Gastrocnemius medialis (tissue), 4 donors: Measurements from ENCODE around the gene PUM1. TPM values are rescaled to one million over a fixed set of nuclear protein-coding genes. Genes with fewer than 3 reads are reported as not detected.

ENCODE experiments used
- ATAC-seq, 2 donors: fragments of 150-250 bp; one replicate each; pipeline ENCODE4 v1.9.1; 2016
- DNase-seq, 2 donors: peaks; one replicate each; pipeline ENCODE4 v3.0.0-alpha.2; 2019
- H3K27ac ChIP-seq, 4 donors: fragments of 200-600 bp; sonication (generic); 1 replicate in 1 of 4; 2 replicates in 3 of 4; pipeline ENCODE4 v1.5.1; 2016 to 2018; ENCODE audit warnings: mild to moderate bottlenecking in 2 of 4, moderate library complexity in 1 of 4
- H3K27me3 ChIP-seq, 3 donors: fragments of 200-600 bp; sonication (generic) in 2 of 3; 1 replicate in 1 of 3; 2 replicates in 2 of 3; pipeline versions ENCODE4 v1.5.1 to v1.6.0; 2016 to 2019; ENCODE audit warnings: mild to moderate bottlenecking in 1 of 3, moderate library complexity in 1 of 3
- H3K36me3 ChIP-seq, 2 donors: fragments of 200-600 bp; sonication (generic) in 1 of 2; one replicate each; pipeline ENCODE4 v1.5.1; 2017 to 2018
- H3K4me1 ChIP-seq, 2 donors: fragments of 200-600 bp; sonication (generic) in 1 of 2; one replicate each; pipeline ENCODE4 v1.5.1; 2016 to 2017; ENCODE audit warnings: mild to moderate bottlenecking in 2 of 2
- H3K4me3 ChIP-seq, 4 donors: fragments of 200-600 bp; sonication (generic) in 3 of 4; 1 replicate in 1 of 4; 2 replicates in 3 of 4; pipeline ENCODE4 v1.5.1; 2016 to 2019; ENCODE audit warnings: mild to moderate bottlenecking in 2 of 4
- H3K9me3 ChIP-seq, 3 donors: fragments of 200-600 bp; sonication (generic) in 2 of 3; 1 replicate in 1 of 3; 2 replicates in 2 of 3; pipeline ENCODE4 v1.5.1; 2016 to 2019
- CTCF ChIP-seq, 5 experiments: fragments of 450-650 bp in 3 of 5; fragments of 200-600 bp in 2 of 5; sonication (generic) in 2 of 5; IDR thresholded peaks in 4 of 5; conservative IDR thresholded peaks in 1 of 5; 1 replicate in 4 of 5; 2 replicates in 1 of 5; pipeline ENCODE4 v1.5.1; 2016 to 2019; ENCODE audit warnings: antibody characterized with exemption in 5 of 5, mild to moderate bottlenecking in 3 of 5, moderate library complexity in 3 of 5
- POLR2A ChIP-seq, 2 donors: fragments of 450-650 bp; IDR thresholded peaks; one replicate each; pipeline ENCODE4 v1.6.1; 2017; ENCODE audit warnings: antibody characterized with exemption in 2 of 2, mild to moderate bottlenecking in 2 of 2, moderate library complexity in 2 of 2
- in situ Hi-C, 4 donors: fragments of 200-750 bp; cut with MboI; loops; one replicate each; pipeline versions ENCODE4 v1.15.0 to v1.8.0; 2017; ENCODE audit warnings: low sequenced_read_pairs in 4 of 4
- intact Hi-C: fragments of 100-400 bp; cut with DNase I; formaldehyde crosslinking; loops from one replicate; pipeline ENCODE4 v1.15.1; 2023; ENCODE audit warnings: low total_unique reads
- total RNA-seq, 4 donors: library from RNA; depleted of rRNA; stranded (reverse); fragments of >200 nt; gene quantifications; one replicate each; pipeline versions ENCODE4 v1.1.0 to v1.2.3, GENCODE V29; 2016

The PUM1 gene
- total RNA-seq, 4 donors from 2014 or later, result 56.7 to 111 (median 76.4) TPM

DNA sequence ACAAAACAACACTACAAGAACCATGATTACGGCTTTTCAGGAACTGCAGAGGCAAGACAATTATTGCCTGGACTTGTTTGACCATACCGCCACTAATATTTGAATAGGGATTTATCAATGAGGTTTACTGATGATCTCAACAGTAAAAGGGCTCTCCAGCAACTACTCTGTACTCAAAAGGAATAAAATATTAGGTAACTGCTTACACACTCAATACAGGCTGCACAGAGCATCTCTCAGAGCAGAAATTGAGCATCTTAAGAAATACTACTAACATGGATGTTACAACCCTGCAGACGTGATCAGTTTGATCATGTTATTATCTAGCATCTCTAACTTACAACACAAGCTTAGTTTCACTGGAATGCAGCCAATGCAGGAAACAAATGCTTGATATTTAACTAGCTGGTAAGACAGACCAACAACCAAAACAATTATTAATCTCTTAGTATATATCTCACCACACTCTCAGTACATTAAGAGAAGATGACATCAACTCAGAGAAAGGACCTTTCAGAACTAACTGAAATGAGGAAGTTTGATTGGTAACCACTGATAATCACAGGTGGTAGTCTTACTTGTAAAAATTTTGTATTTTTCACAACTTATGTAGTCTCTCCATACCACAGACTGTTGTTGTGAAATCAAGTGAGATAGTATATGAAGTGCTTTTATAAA lies 52.2 kb downstream of the PUM1 start:
- no peak overlapping the region for H3K4me3 ChIP-seq
- in situ Hi-C loops, result no loop called here
- no peak for ATAC-seq
- intact Hi-C loops, result no loop called here
- no peak overlapping the region for H3K27ac ChIP-seq
- H3K36me3 ChIP-seq, result no peaks in the 10 kb centered on the region
- no peaks in the 10 kb centered on the region for H3K27me3 ChIP-seq
- no peak for DNase-seq
- no peaks in the 10 kb centered on the region for H3K9me3 ChIP-seq
- H3K4me1 ChIP-seq, result peaks cover 62 to 74% of the 10 kb centered on the region in 2 donors
- TF ChIP-seq POLR2A (IDR thresholded peaks at IDR 0.05), result no peak
- no peak for TF ChIP-seq CTCF (IDR thresholded peaks at IDR 0.05 in 4 of 5, conservative IDR thresholded peaks at IDR 0.05 in 1 of 5)

DNA sequence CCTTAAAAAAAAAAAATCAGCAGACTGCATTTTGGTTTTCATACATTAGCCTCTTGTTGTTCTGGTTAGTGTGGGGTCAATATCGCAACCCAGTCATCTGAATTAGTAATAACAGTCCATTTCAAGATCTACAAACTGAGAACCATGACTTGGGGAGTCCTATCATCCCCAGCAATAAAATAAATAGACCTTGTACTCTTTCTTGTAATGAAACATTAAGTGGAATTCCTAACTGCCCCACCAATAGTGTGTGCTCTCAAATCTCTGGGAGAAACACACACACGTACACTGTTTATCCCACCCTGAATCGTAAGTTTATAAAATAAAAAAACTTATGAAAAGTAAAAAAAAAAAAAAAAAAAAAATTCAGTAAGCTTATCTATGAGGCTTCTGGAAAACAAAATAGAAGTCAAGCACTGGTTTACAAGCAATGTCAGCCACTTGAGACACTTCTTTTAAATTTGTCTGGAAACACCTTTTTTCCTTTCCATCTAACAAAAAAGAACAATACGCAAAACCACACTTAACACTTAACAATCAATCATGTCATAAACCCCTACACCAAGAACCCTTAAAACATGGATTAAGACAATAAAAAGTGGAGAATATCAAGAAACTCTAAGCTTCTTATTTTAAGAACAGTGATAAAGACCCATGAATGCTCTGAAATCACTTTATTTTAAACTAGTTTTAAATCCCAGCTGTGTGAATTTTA lies 53.1 kb downstream of the PUM1 start:
- Histone ChIP-seq H3K36me3 (no peaks in the 10 kb centered on the region), H3K27ac (no peak overlapping the region), H3K27me3 (no peaks in the 10 kb centered on the region), H3K4me1 (peaks cover 70 to 76% of the 10 kb centered on the region in 2 donors), H3K9me3 (no peaks in the 10 kb centered on the region), H3K4me3 (no peak overlapping the region)
- no peak for TF ChIP-seq CTCF (IDR thresholded peaks at IDR 0.05 in 4 of 5, conservative IDR thresholded peaks at IDR 0.05 in 1 of 5)
- TF ChIP-seq POLR2A (IDR thresholded peaks at IDR 0.05), result no peak
- no peak for ATAC-seq
- no peak for DNase-seq
- in situ Hi-C loops, result no loop called here
- intact Hi-C loops, result no loop called here

- in situ Hi-C loops (no loop called here), intact Hi-C loops (no loop called here)
- ATAC-seq, result no peak
- peaks cover 71 to 81% of the 10 kb centered on the region in 2 donors for H3K4me1 ChIP-seq
- H3K27ac ChIP-seq, result peak overlapping the region in 2 of 4 donors; percentile 6 to 9
- H3K4me3 ChIP-seq, result no peak overlapping the region
- TF ChIP-seq POLR2A (IDR thresholded peaks at IDR 0.05) (no peak), CTCF (IDR thresholded peaks at IDR 0.05 in 4 of 5, conservative IDR thresholded peaks at IDR 0.05 in 1 of 5) (no peak)
- no peaks in the 10 kb centered on the region for H3K9me3 ChIP-seq
- H3K36me3 ChIP-seq, result no peaks in the 10 kb centered on the region
- DNase-seq, result no peak
- H3K27me3 ChIP-seq, result no peaks in the 10 kb centered on the region
Measured at GRCh38 chr1:31011719-31012118, 53.8 kb downstream of the PUM1 start.

DNA sequence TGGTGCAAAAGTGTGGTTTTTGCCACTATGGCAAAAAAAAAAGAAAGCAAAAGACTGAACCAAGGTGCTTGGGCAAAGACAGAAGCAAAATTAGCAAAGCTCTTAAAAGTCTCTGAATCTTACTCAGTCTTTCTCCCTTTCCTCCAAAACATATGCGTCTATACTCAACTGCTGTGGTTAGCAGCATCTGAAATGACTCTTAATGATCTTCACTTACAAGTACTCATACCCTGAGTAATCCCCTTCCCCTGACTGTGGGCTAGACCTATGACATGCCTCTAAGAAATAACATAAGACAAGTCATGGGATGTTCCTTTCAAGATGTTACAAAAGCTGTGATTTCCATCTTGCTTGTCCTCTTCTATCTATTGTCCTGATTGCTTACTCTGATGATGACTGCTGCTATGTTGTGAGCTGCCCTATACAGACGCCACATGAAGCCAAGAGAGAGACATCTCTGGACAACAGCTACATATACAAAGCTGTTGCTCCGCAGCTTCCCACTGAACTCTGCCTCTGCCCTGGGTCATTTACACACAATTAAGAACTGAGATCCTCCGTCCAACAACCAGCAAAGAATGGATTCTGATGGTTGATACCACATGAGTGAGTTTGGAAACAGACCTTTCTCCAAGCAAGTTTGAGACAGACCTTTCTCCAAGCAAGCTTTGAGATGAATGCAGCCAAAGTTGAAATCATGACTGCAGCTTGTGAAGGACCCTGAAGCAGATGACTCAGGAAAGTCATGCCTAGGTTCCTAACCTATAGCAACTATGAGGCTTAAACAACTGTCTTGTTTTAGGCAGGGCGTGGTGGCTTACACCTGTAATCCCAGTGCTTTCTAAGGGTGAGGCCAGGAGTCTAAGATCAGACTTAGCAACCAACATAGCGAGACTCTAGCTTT lies 55.2 kb downstream of the PUM1 start:
- no peaks in the 10 kb centered on the region for H3K9me3 ChIP-seq
- TF ChIP-seq POLR2A (IDR thresholded peaks at IDR 0.05) (no peak), CTCF (IDR thresholded peaks at IDR 0.05 in 4 of 5, conservative IDR thresholded peaks at IDR 0.05 in 1 of 5) (no peak)
- H3K36me3 ChIP-seq, result no peaks in the 10 kb centered on the region
- intact Hi-C loops, result no loop called here
- peak overlapping the region in 3 of 4 donors; percentile 6 to 42 (median 10) for H3K27ac ChIP-seq
- no peaks in the 10 kb centered on the region for H3K27me3 ChIP-seq
- no peak for DNase-seq
- no peak overlapping the region for H3K4me3 ChIP-seq
- in situ Hi-C loops, result no loop called here
- peaks cover 73 to 82% of the 10 kb centered on the region in 2 donors for H3K4me1 ChIP-seq
- ATAC-seq, result peak in 1 of 2 donors; percentile 30
